IMR-90 (cell line): Measurements from ENCODE around the gene COX6B2. TPM values are rescaled to one million over a fixed set of nuclear protein-coding genes. Genes with fewer than 3 reads are reported as not detected.

ENCODE experiments used
- ATAC-seq: fragments of 200-7000 bp; cut with Tn5 transposase; 2 replicates; pipeline ENCODE4 v1.9.1; 2020; ENCODE audit warnings: low read depth, mild to moderate bottlenecking, moderate library complexity
- BruUV-seq: library from RNA; stranded (reverse); fragments of 400-500 nt; replicated peaks from 2 replicates; lab custom pipeline; 2021; lab: Mats Ljungman, UMichigan
- CTCF ChIA-PET: fragments of 300-600 bp; formaldehyde crosslinking; extraction: SDS; loops from one replicate; lab custom pipeline; 2021; ENCODE audit warnings: antibody characterized with exemption; lab: Yijun Ruan, JAX
- POLR2A ChIA-PET: fragments of 300-600 bp; sonication (Branson Sonifier 250); formaldehyde crosslinking; loops from one replicate; lab custom pipeline; 2022; ENCODE audit warnings: antibody characterized with exemption; ENCODE audit not compliant: unreplicated experiment; lab: Charles Lee
- DNase-seq: peaks from one replicate; pipeline ENCODE4 v3.0.0; 2013
- H2AFZ ChIP-seq: replicated peaks from 2 replicates; pipeline ENCODE3; 2013; ENCODE audit warnings: low read length, mild to moderate bottlenecking; ENCODE audit not compliant: poor library complexity
- H2AK5ac ChIP-seq: 2 replicates; pipeline ENCODE4 v1.6.1; 2013; ENCODE audit warnings: low read depth, low read length, inconsistent platforms
- H2AK9ac ChIP-seq: replicated peaks from 2 replicates; pipeline ENCODE3; 2013; ENCODE audit warnings: mild to moderate bottlenecking, low read depth, low read length, moderate library complexity; ENCODE audit not compliant: poor library complexity
- H2BK120ac ChIP-seq: 2 replicates; pipeline ENCODE4 v1.6.1; 2013; ENCODE audit warnings: low read depth, low read length, inconsistent platforms
- H2BK15ac ChIP-seq: 3 replicates; pipeline ENCODE4 v1.6.1; 2013; ENCODE audit warnings: low read depth, low read length, inconsistent platforms
- H2BK20ac ChIP-seq: 2 replicates; pipeline ENCODE4 v1.6.1; 2013; ENCODE audit warnings: low read depth, mild to moderate bottlenecking, inconsistent platforms, low read length, moderate library complexity
- H2BK5ac ChIP-seq: 2 replicates; pipeline ENCODE4 v1.6.1; 2013; ENCODE audit warnings: mild to moderate bottlenecking, low read depth, low read length, inconsistent platforms; ENCODE audit not compliant: poor library complexity, severe bottlenecking
- H3K14ac ChIP-seq: replicated peaks from 2 replicates; pipeline ENCODE4 v1.6.1; 2013; ENCODE audit warnings: low read depth, low read length, inconsistent platforms
- H3K18ac ChIP-seq: 2 replicates; pipeline ENCODE4 v1.6.1; 2013; ENCODE audit warnings: low read depth, low read length, control low read depth
- H3K23ac ChIP-seq: 2 replicates; pipeline ENCODE4 v1.6.1; 2013; ENCODE audit warnings: low read depth, low read length, inconsistent platforms
- H3K27ac ChIP-seq: 2 replicates; pipeline ENCODE4 v1.5.1; 2013; ENCODE audit warnings: mild to moderate bottlenecking, control low read depth, low read length; ENCODE audit not compliant: insufficient read depth
- H3K27me3 ChIP-seq: 2 replicates; pipeline ENCODE4 v1.6.1; 2013; ENCODE audit warnings: low read length; ENCODE audit not compliant: control insufficient read depth, insufficient read depth
- H3K36me3 ChIP-seq: 2 replicates; pipeline ENCODE4 v1.6.1; 2013; ENCODE audit warnings: low read length, mixed read lengths; ENCODE audit not compliant: control insufficient read depth, insufficient read depth
- H3K4ac ChIP-seq: 2 replicates; pipeline ENCODE4 v1.6.1; 2013; ENCODE audit warnings: low read depth, low read length, inconsistent platforms
- H3K4me1 ChIP-seq: 2 replicates; pipeline ENCODE4 v1.6.1; 2013; ENCODE audit warnings: low read length, mixed read lengths; ENCODE audit not compliant: control insufficient read depth, insufficient read depth
- H3K4me2 ChIP-seq: 2 replicates; pipeline ENCODE4 v1.6.1; 2013; ENCODE audit warnings: low read depth, mild to moderate bottlenecking, control low read depth, low read length, moderate library complexity
- H3K4me3 ChIP-seq: 2 replicates; pipeline ENCODE4 v1.5.1; 2013; ENCODE audit warnings: low read depth, mild to moderate bottlenecking, control low read depth, low read length, moderate library complexity; ENCODE audit not compliant: insufficient read depth
- H3K56ac ChIP-seq: 2 replicates; pipeline ENCODE4 v1.6.1; 2013; ENCODE audit warnings: low read length, inconsistent platforms; ENCODE audit not compliant: insufficient read depth; ENCODE audit errors: extremely low read depth
- H3K79me1 ChIP-seq, 2 experiments: 2 replicates each; pipeline ENCODE4 v1.6.1; 2013; ENCODE audit warnings: low read length in 2 of 2, inconsistent platforms in 1 of 2, low read depth in 1 of 2
- H3K9ac ChIP-seq: 2 replicates; pipeline ENCODE4 v1.6.1; 2013; ENCODE audit warnings: low read depth, low read length, control low read depth
- H3K9me1 ChIP-seq: 2 replicates; pipeline ENCODE4 v1.6.1; 2013; ENCODE audit warnings: low read length, inconsistent platforms; ENCODE audit not compliant: insufficient read depth
- H3K9me3 ChIP-seq: 2 replicates; pipeline ENCODE4 v1.6.1; 2013; ENCODE audit warnings: low read length; ENCODE audit not compliant: control insufficient read depth, insufficient read depth
- H4K20me1 ChIP-seq: 2 replicates; pipeline ENCODE4 v1.6.1; 2013; ENCODE audit warnings: low read length, inconsistent platforms; ENCODE audit not compliant: insufficient read depth
- H4K5ac ChIP-seq: 2 replicates; pipeline ENCODE4 v1.6.1; 2013; ENCODE audit warnings: mild to moderate bottlenecking, low read depth, low read length, control low read depth
- H4K8ac ChIP-seq, 2 experiments: 2 replicates each; pipeline ENCODE4 v1.6.1; 2013; ENCODE audit warnings: low read depth in 2 of 2, low read length in 2 of 2, control low read depth in 1 of 2, inconsistent platforms in 1 of 2
- H4K91ac ChIP-seq: 2 replicates; pipeline ENCODE4 v1.6.1; 2013; ENCODE audit warnings: low read depth, low read length, inconsistent platforms; ENCODE audit not compliant: insufficient read depth
- CEBPB ChIP-seq: IDR thresholded peaks from 2 replicates; pipeline ENCODE4 v1.6.1; 2012; ENCODE audit warnings: low read depth, low read length, improper control_type of control experiment
- CHD1 ChIP-seq: IDR thresholded peaks from 2 replicates; pipeline ENCODE4 v1.6.1; 2012; ENCODE audit warnings: low read depth, low read length, improper control_type of control experiment
- MAFK ChIP-seq: IDR thresholded peaks from 2 replicates; pipeline ENCODE4 v1.6.1; 2012; ENCODE audit warnings: low read depth, low read length, improper control_type of control experiment
- POLR2A ChIP-seq: IDR thresholded peaks from 2 replicates; pipeline ENCODE4 v1.6.1; 2012; ENCODE audit warnings: mild to moderate bottlenecking, low read depth, low read length
- RAD21 ChIP-seq: IDR thresholded peaks from 2 replicates; pipeline ENCODE4 v1.6.1; 2012; ENCODE audit warnings: low read length, improper control_type of control experiment
- SMC3 ChIP-seq: fragments of 150-350 bp; IDR thresholded peaks from 2 replicates; pipeline ENCODE4 v1.6.1; 2016; ENCODE audit warnings: low read depth, mild to moderate bottlenecking, antibody characterized with exemption, low read length, moderate library complexity
- WGBS, 2 experiments: methylation state at CpG; one replicate each; pipeline versions ENCODE4 v1.1.5 to v1.1.7; 2013; ENCODE audit warnings: missing lambda C conversion rate in 2 of 2; ENCODE audit not compliant: insufficient read length in 1 of 2; ENCODE audit errors: extremely low coverage in 2 of 2; 5-methylcytosine and 5-hydroxymethylcytosine counted together
- dilution Hi-C: fragments of 300-500 bp; cut with HindIII; formaldehyde crosslinking; loops from one replicate; pipeline ENCODE4 v1.14.3; 2018; ENCODE audit warnings: low sequenced_read_pairs; ENCODE audit not compliant: unreplicated experiment
- in situ Hi-C: fragments of 300-500 bp; cut with MboI; formaldehyde crosslinking; loops from 3 replicates; pipeline ENCODE4 v1.14.3; 2019; ENCODE audit warnings: low sequenced_read_pairs, inconsistent platforms, mixed read lengths
- intact Hi-C: fragments of 100-400 bp; cut with micrococcal nuclease; formaldehyde crosslinking; loops from 2 replicates; pipeline ENCODE4 v1.10.0; 2022
- polyA plus RNA-seq, 3 experiments: library from polyadenylated mRNA; depleted of rRNA; stranded (reverse); fragments of >200 nt; gene quantifications; 2 replicates each; pipeline ENCODE4 v1.2.3, GENCODE V29; 2012; ENCODE audit warnings: low replicate concordance in 1 of 3
- total RNA-seq: library from RNA; depleted of rRNA; stranded (reverse); fragments of >200 nt; gene quantifications from 2 replicates; pipeline ENCODE4 v1.2.3, GENCODE V29; 2012
- TF ChIP-seq, protein P1 (sequence below): fragments of 150-350 bp; IDR thresholded peaks from 2 replicates; pipeline ENCODE4 v1.6.1; 2016; ENCODE audit warnings: low read depth, mild to moderate bottlenecking, low read length, moderate library complexity, borderline replicate concordance

The COX6B2 gene
- total and polyA plus RNA-seq, 2 of the 4 experiments (the other 2 are of a cell fraction) = 0.19 TPM; not detected in 1

DNA sequence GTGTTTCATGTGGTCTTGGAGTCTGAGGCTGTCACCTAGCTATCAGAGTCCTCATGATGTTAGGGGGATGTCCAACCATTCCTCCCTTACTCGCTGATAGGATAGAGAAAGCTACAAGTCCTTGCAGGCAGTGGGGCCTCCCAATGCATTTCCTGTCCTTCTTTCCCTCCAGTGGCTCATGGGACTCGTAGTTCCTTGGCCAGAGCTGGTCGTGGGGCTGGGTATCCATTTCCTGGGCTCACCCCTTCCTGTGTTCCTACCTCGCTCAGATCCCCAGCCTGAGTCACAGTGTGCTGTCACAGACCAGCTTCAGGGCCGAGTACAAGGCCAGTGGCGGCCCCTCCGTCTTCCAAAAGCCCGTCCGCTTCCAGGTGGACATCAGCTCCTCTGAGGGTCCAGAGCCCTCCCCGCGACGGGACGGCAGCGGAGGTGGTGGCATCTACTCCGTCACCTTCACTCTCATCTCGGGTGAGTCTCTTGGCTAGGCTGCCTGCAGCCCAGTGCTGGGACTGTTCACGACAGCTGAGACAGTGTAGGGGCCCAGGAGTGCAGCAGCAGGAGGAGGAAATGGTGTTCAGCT, 48.4 kb downstream of the COX6B2 start:
- no peaks in the 10 kb centered on the region for H4K20me1 ChIP-seq
- ATAC-seq = no peak
- 96% methylated on average over 7 of the region's 17 CpGs; no CpG with 5 or more reads in 1 of the 2 experiments for WGBS, 2 experiments

More for the DNA sequence above, 48.4 kb downstream of the COX6B2 start:
- no peak overlapping the region for H3K9ac ChIP-seq
- no peak overlapping the region for H3K56ac ChIP-seq
- DNase-seq = no peak
- ChIA-PET CTCF (no interaction called here), POLR2A (no interaction called here)
- H4K91ac ChIP-seq = no peak overlapping the region
- in situ Hi-C loops = no loop called here
- H2AK5ac ChIP-seq = no peak overlapping the region
- no peaks in the 10 kb centered on the region for H3K27me3 ChIP-seq
- no peak overlapping the region for H2BK5ac ChIP-seq
- no peak overlapping the region for H2AFZ ChIP-seq
- dilution Hi-C loops = no loop called here
- H3K23ac ChIP-seq = no peak overlapping the region
- H3K9me1 ChIP-seq = no peaks in the 10 kb centered on the region
- H3K4ac ChIP-seq = no peak overlapping the region
- no peak for TF ChIP-seq RAD21
- TF ChIP-seq CEBPB = no peak
- TF ChIP-seq, protein P1, sequence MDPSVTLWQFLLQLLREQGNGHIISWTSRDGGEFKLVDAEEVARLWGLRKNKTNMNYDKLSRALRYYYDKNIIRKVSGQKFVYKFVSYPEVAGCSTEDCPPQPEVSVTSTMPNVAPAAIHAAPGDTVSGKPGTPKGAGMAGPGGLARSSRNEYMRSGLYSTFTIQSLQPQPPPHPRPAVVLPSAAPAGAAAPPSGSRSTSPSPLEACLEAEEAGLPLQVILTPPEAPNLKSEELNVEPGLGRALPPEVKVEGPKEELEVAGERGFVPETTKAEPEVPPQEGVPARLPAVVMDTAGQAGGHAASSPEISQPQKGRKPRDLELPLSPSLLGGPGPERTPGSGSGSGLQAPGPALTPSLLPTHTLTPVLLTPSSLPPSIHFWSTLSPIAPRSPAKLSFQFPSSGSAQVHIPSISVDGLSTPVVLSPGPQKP = no peak
- no peak for TF ChIP-seq MAFK
- TF ChIP-seq POLR2A = no peak
- no peak for TF ChIP-seq SMC3
- no peak for TF ChIP-seq CHD1
- no peak overlapping the region for H2BK15ac ChIP-seq
- H3K18ac ChIP-seq = no peak overlapping the region
- H2AK9ac ChIP-seq = no peak overlapping the region
- H3K36me3 ChIP-seq = peaks cover 49% of the 10 kb centered on the region
- no peaks in the 10 kb centered on the region for H3K4me1 ChIP-seq
- H3K4me3 ChIP-seq = no peak overlapping the region
- H3K27ac ChIP-seq = no peak overlapping the region
- H3K14ac ChIP-seq = no peak overlapping the region
- H3K79me1 ChIP-seq = no peaks in the 10 kb centered on the region
- H3K4me2 ChIP-seq = no peak overlapping the region
- intact Hi-C loops = no loop called here
- no peak overlapping the region for H4K8ac ChIP-seq
- no peaks in the 10 kb centered on the region; the same call in 1 of the 2 replicates for H3K9me3 ChIP-seq
- H4K5ac ChIP-seq = no peak overlapping the region
- H2BK20ac ChIP-seq = no peak overlapping the region
- H2BK120ac ChIP-seq = no peak overlapping the region
- BruUV-seq = no TSS peak
